IMR-90 (cell line): Measurements from ENCODE around the gene CHAC1. TPM values are rescaled to one million over a fixed set of nuclear protein-coding genes. Genes with fewer than 3 reads are reported as not detected.

Source experiments
- ATAC-seq: fragments of 200-7000 bp; cut with Tn5 transposase; 2 replicates; pipeline ENCODE4 v1.9.1; 2020; ENCODE audit warnings: low read depth, mild to moderate bottlenecking, moderate library complexity
- BruUV-seq: library from RNA; stranded (reverse); fragments of 400-500 nt; replicated peaks from 2 replicates; lab custom pipeline; 2021; lab: Mats Ljungman, UMichigan
- CTCF ChIA-PET: fragments of 300-600 bp; formaldehyde crosslinking; extraction: SDS; loops from one replicate; lab custom pipeline; 2021; ENCODE audit warnings: antibody characterized with exemption; lab: Yijun Ruan, JAX
- POLR2A ChIA-PET: fragments of 300-600 bp; sonication (Branson Sonifier 250); formaldehyde crosslinking; loops from one replicate; lab custom pipeline; 2022; ENCODE audit warnings: antibody characterized with exemption; ENCODE audit not compliant: unreplicated experiment; lab: Charles Lee
- DNase-seq: peaks from one replicate; pipeline ENCODE4 v3.0.0; 2013
- H2AFZ ChIP-seq: replicated peaks from 2 replicates; pipeline ENCODE3; 2013; ENCODE audit warnings: low read length, mild to moderate bottlenecking; ENCODE audit not compliant: poor library complexity
- H2AK5ac ChIP-seq: 2 replicates; pipeline ENCODE4 v1.6.1; 2013; ENCODE audit warnings: low read depth, low read length, inconsistent platforms
- H2AK9ac ChIP-seq: replicated peaks from 2 replicates; pipeline ENCODE3; 2013; ENCODE audit warnings: mild to moderate bottlenecking, low read depth, low read length, moderate library complexity; ENCODE audit not compliant: poor library complexity
- H2BK120ac ChIP-seq: 2 replicates; pipeline ENCODE4 v1.6.1; 2013; ENCODE audit warnings: low read depth, low read length, inconsistent platforms
- H2BK15ac ChIP-seq: 3 replicates; pipeline ENCODE4 v1.6.1; 2013; ENCODE audit warnings: low read depth, low read length, inconsistent platforms
- H2BK20ac ChIP-seq: 2 replicates; pipeline ENCODE4 v1.6.1; 2013; ENCODE audit warnings: low read depth, mild to moderate bottlenecking, inconsistent platforms, low read length, moderate library complexity
- H2BK5ac ChIP-seq: 2 replicates; pipeline ENCODE4 v1.6.1; 2013; ENCODE audit warnings: mild to moderate bottlenecking, low read depth, low read length, inconsistent platforms; ENCODE audit not compliant: poor library complexity, severe bottlenecking
- H3K14ac ChIP-seq: replicated peaks from 2 replicates; pipeline ENCODE4 v1.6.1; 2013; ENCODE audit warnings: low read depth, low read length, inconsistent platforms
- H3K18ac ChIP-seq: 2 replicates; pipeline ENCODE4 v1.6.1; 2013; ENCODE audit warnings: low read depth, low read length, control low read depth
- H3K23ac ChIP-seq: 2 replicates; pipeline ENCODE4 v1.6.1; 2013; ENCODE audit warnings: low read depth, low read length, inconsistent platforms
- H3K27ac ChIP-seq: 2 replicates; pipeline ENCODE4 v1.5.1; 2013; ENCODE audit warnings: mild to moderate bottlenecking, control low read depth, low read length; ENCODE audit not compliant: insufficient read depth
- H3K27me3 ChIP-seq: 2 replicates; pipeline ENCODE4 v1.6.1; 2013; ENCODE audit warnings: low read length; ENCODE audit not compliant: control insufficient read depth, insufficient read depth
- H3K36me3 ChIP-seq: 2 replicates; pipeline ENCODE4 v1.6.1; 2013; ENCODE audit warnings: low read length, mixed read lengths; ENCODE audit not compliant: control insufficient read depth, insufficient read depth
- H3K4ac ChIP-seq: 2 replicates; pipeline ENCODE4 v1.6.1; 2013; ENCODE audit warnings: low read depth, low read length, inconsistent platforms
- H3K4me1 ChIP-seq: 2 replicates; pipeline ENCODE4 v1.6.1; 2013; ENCODE audit warnings: low read length, mixed read lengths; ENCODE audit not compliant: control insufficient read depth, insufficient read depth
- H3K4me2 ChIP-seq: 2 replicates; pipeline ENCODE4 v1.6.1; 2013; ENCODE audit warnings: low read depth, mild to moderate bottlenecking, control low read depth, low read length, moderate library complexity
- H3K4me3 ChIP-seq: 2 replicates; pipeline ENCODE4 v1.5.1; 2013; ENCODE audit warnings: low read depth, mild to moderate bottlenecking, control low read depth, low read length, moderate library complexity; ENCODE audit not compliant: insufficient read depth
- H3K56ac ChIP-seq: 2 replicates; pipeline ENCODE4 v1.6.1; 2013; ENCODE audit warnings: low read length, inconsistent platforms; ENCODE audit not compliant: insufficient read depth; ENCODE audit errors: extremely low read depth
- H3K79me1 ChIP-seq, 2 experiments: 2 replicates each; pipeline ENCODE4 v1.6.1; 2013; ENCODE audit warnings: low read length in 2 of 2, inconsistent platforms in 1 of 2, low read depth in 1 of 2
- H3K9ac ChIP-seq: 2 replicates; pipeline ENCODE4 v1.6.1; 2013; ENCODE audit warnings: low read depth, low read length, control low read depth
- H3K9me1 ChIP-seq: 2 replicates; pipeline ENCODE4 v1.6.1; 2013; ENCODE audit warnings: low read length, inconsistent platforms; ENCODE audit not compliant: insufficient read depth
- H3K9me3 ChIP-seq: 2 replicates; pipeline ENCODE4 v1.6.1; 2013; ENCODE audit warnings: low read length; ENCODE audit not compliant: control insufficient read depth, insufficient read depth
- H4K20me1 ChIP-seq: 2 replicates; pipeline ENCODE4 v1.6.1; 2013; ENCODE audit warnings: low read length, inconsistent platforms; ENCODE audit not compliant: insufficient read depth
- H4K5ac ChIP-seq: 2 replicates; pipeline ENCODE4 v1.6.1; 2013; ENCODE audit warnings: mild to moderate bottlenecking, low read depth, low read length, control low read depth
- H4K8ac ChIP-seq, 2 experiments: 2 replicates each; pipeline ENCODE4 v1.6.1; 2013; ENCODE audit warnings: low read depth in 2 of 2, low read length in 2 of 2, control low read depth in 1 of 2, inconsistent platforms in 1 of 2
- H4K91ac ChIP-seq: 2 replicates; pipeline ENCODE4 v1.6.1; 2013; ENCODE audit warnings: low read depth, low read length, inconsistent platforms; ENCODE audit not compliant: insufficient read depth
- BHLHE40 ChIP-seq: fragments of 150-350 bp; IDR thresholded peaks from 2 replicates; pipeline ENCODE4 v1.6.1; 2016; ENCODE audit warnings: mild to moderate bottlenecking, low read depth, low read length
- CEBPB ChIP-seq: IDR thresholded peaks from 2 replicates; pipeline ENCODE4 v1.6.1; 2012; ENCODE audit warnings: low read depth, low read length, improper control_type of control experiment
- CHD1 ChIP-seq: IDR thresholded peaks from 2 replicates; pipeline ENCODE4 v1.6.1; 2012; ENCODE audit warnings: low read depth, low read length, improper control_type of control experiment
- CTCF ChIP-seq: conservative IDR thresholded peaks from 2 replicates; pipeline ENCODE4 v1.5.1; 2012; ENCODE audit warnings: mild to moderate bottlenecking, low read depth, low read length, improper control_type of control experiment
- FOS ChIP-seq: fragments of 150-350 bp; IDR thresholded peaks from 2 replicates; pipeline ENCODE4 v1.6.1; 2016; ENCODE audit warnings: low read depth, low read length
- MAFK ChIP-seq: IDR thresholded peaks from 2 replicates; pipeline ENCODE4 v1.6.1; 2012; ENCODE audit warnings: low read depth, low read length, improper control_type of control experiment
- MAZ ChIP-seq: IDR thresholded peaks from 2 replicates; pipeline ENCODE4 v1.6.1; 2012; ENCODE audit warnings: low read depth, mild to moderate bottlenecking, low read length, improper control_type of control experiment, moderate library complexity, borderline replicate concordance
- MXI1 ChIP-seq: IDR thresholded peaks from 2 replicates; pipeline ENCODE4 v1.6.1; 2012; ENCODE audit warnings: low read depth, mild to moderate bottlenecking, low read length, moderate library complexity, borderline replicate concordance
- NFE2L2 ChIP-seq: fragments of 150-350 bp; IDR thresholded peaks from 2 replicates; pipeline ENCODE4 v1.6.1; 2016; ENCODE audit warnings: low read depth, mild to moderate bottlenecking, low read length
- POLR2A ChIP-seq: IDR thresholded peaks from 2 replicates; pipeline ENCODE4 v1.6.1; 2012; ENCODE audit warnings: mild to moderate bottlenecking, low read depth, low read length
- RAD21 ChIP-seq: IDR thresholded peaks from 2 replicates; pipeline ENCODE4 v1.6.1; 2012; ENCODE audit warnings: low read length, improper control_type of control experiment
- RCOR1 ChIP-seq: IDR thresholded peaks from 2 replicates; pipeline ENCODE4 v1.6.1; 2012; ENCODE audit warnings: mild to moderate bottlenecking, low read length, improper control_type of control experiment; ENCODE audit not compliant: insufficient replicate concordance
- RFX5 ChIP-seq: IDR thresholded peaks from 2 replicates; pipeline ENCODE4 v1.8.0; 2012; ENCODE audit warnings: low read depth, mild to moderate bottlenecking, low read length, moderate library complexity
- SMC3 ChIP-seq: fragments of 150-350 bp; IDR thresholded peaks from 2 replicates; pipeline ENCODE4 v1.6.1; 2016; ENCODE audit warnings: low read depth, mild to moderate bottlenecking, antibody characterized with exemption, low read length, moderate library complexity
- USF2 ChIP-seq: fragments of 150-350 bp; IDR thresholded peaks from 2 replicates; pipeline ENCODE4 v1.6.1; 2017; ENCODE audit warnings: mild to moderate bottlenecking, antibody characterized with exemption, low read length, low read depth
- WGBS, 2 experiments: methylation state at CpG; one replicate each; pipeline versions ENCODE4 v1.1.5 to v1.1.7; 2013; ENCODE audit warnings: missing lambda C conversion rate in 2 of 2; ENCODE audit not compliant: insufficient read length in 1 of 2; ENCODE audit errors: extremely low coverage in 2 of 2; 5-methylcytosine and 5-hydroxymethylcytosine counted together
- dilution Hi-C: fragments of 300-500 bp; cut with HindIII; formaldehyde crosslinking; loops from one replicate; pipeline ENCODE4 v1.14.3; 2018; ENCODE audit warnings: low sequenced_read_pairs; ENCODE audit not compliant: unreplicated experiment
- in situ Hi-C: fragments of 300-500 bp; cut with MboI; formaldehyde crosslinking; loops from 3 replicates; pipeline ENCODE4 v1.14.3; 2019; ENCODE audit warnings: low sequenced_read_pairs, inconsistent platforms, mixed read lengths
- intact Hi-C: fragments of 100-400 bp; cut with micrococcal nuclease; formaldehyde crosslinking; loops from 2 replicates; pipeline ENCODE4 v1.10.0; 2022
- polyA plus RNA-seq, 3 experiments: library from polyadenylated mRNA; depleted of rRNA; stranded (reverse); fragments of >200 nt; gene quantifications; 2 replicates each; pipeline ENCODE4 v1.2.3, GENCODE V29; 2012; ENCODE audit warnings: low replicate concordance in 1 of 3
- total RNA-seq: library from RNA; depleted of rRNA; stranded (reverse); fragments of >200 nt; gene quantifications from 2 replicates; pipeline ENCODE4 v1.2.3, GENCODE V29; 2012

Gene CHAC1
- total and polyA plus RNA-seq, 2 of the 4 experiments (the other 2 are of a cell fraction): 51.3 to 77.8 TPM

GRCh38 chr15:40906991-40907802, 46.1 kb upstream of the CHAC1 start:
- H3K18ac ChIP-seq: no peak overlapping the region; the same call in 1 of the 2 replicates
- no peak overlapping the region; the same call in 1 of the 2 replicates for H3K23ac ChIP-seq
- peak overlapping the region; percentile 78 for H3K27ac ChIP-seq
- no peak overlapping the region for H3K56ac ChIP-seq
- peak overlapping the region; percentile 62 for H4K5ac ChIP-seq
- no TSS peak for BruUV-seq
- WGBS, 2 experiments: 24% methylated on average over 7 of the region's 22 CpGs; no CpG with 5 or more reads in 1 of the 2 experiments
- peak overlapping the region; percentile 89 for H3K4ac ChIP-seq
- peak overlapping the region; percentile 71 to 88; a peak in 3 of 4 replicates for H4K8ac ChIP-seq
- H2AK9ac ChIP-seq: peak overlapping the region; percentile 94
- peak overlapping the region; percentile 95 for H3K4me2 ChIP-seq
- in situ Hi-C loops (loop anchor here (10.0 kb wide), 1 partner anchor 118 kb away; no protein-coding TSS in a partner anchor), intact Hi-C loops (loop anchor here (1.0 to 10.0 kb wide), 3 partner anchors 106 to 208 kb away; partner anchors contain the start of gene INO80), dilution Hi-C loops (no loop called here)
- peak overlapping the region; percentile 57 for H3K9ac ChIP-seq
- peak overlapping the region; percentile 74 for H2AK5ac ChIP-seq
- DNase-seq (peak; percentile 41), ATAC-seq (no peak)
- peak overlapping the region; percentile 80 for H2BK120ac ChIP-seq
- ChIA-PET POLR2A (no interaction called here), CTCF (interaction anchor here (0.6 to 2.1 kb wide), 3 partner anchors 114 to 279 kb away, joined by 3 to 6 read pairs (median 5); no protein-coding TSS in a partner anchor)
- H2BK20ac ChIP-seq: no peak overlapping the region; the same call in 1 of the 2 replicates
- peak overlapping the region; percentile 84 for H2BK5ac ChIP-seq
- peaks cover 21% of the 10 kb centered on the region for H4K20me1 ChIP-seq
- H3K14ac ChIP-seq: peak overlapping the region; percentile 87
- peaks cover 22% of the 10 kb centered on the region for H3K36me3 ChIP-seq
- H3K4me1 ChIP-seq: peaks cover 18% of the 10 kb centered on the region
- H3K79me1 ChIP-seq: peaks cover 0 to 30% of the 10 kb centered on the region in 2 experiments; a peak in 2 of 4 replicates
- TF ChIP-seq USF2 (no peak), FOS (no peak), RCOR1 (no peak), RFX5 (no peak), POLR2A (no peak), CEBPB (no peak), NFE2L2 (no peak), MAZ (no peak), RAD21 (no peak), MXI1 (no peak), CTCF (no peak), BHLHE40 (no peak), SMC3 (no peak), MAFK (no peak), CHD1 (no peak)
- no peak overlapping the region for H2BK15ac ChIP-seq
- no peak overlapping the region for H3K4me3 ChIP-seq
- H2AFZ ChIP-seq: peak overlapping the region; percentile 90
- peaks cover 6% of the 10 kb centered on the region; the same call in 1 of the 2 replicates for H3K9me1 ChIP-seq
- no peaks in the 10 kb centered on the region for H3K9me3 ChIP-seq
- H4K91ac ChIP-seq: peak overlapping the region; percentile 57
- H3K27me3 ChIP-seq: no peaks in the 10 kb centered on the region
